Ascending aorta (tissue), 2 donors: ENCODE measurements around the gene SMOC1. TPM values are rescaled to one million over a fixed set of nuclear protein-coding genes. Genes with fewer than 3 reads are reported as not detected.

Experiments used
- DNase-seq, 2 donors: peaks; one replicate each; pipeline ENCODE4 v3.0.0-alpha.2; 2019; ENCODE audit warnings: low spot score in 2 of 2
- H3K27ac ChIP-seq, 2 donors: fragments of 200-600 bp; sonication (generic); one replicate each; pipeline ENCODE4 v1.5.1; 2016 to 2017; ENCODE audit warnings: mild to moderate bottlenecking in 1 of 2
- H3K27me3 ChIP-seq: fragments of 200-600 bp; sonication (generic); one replicate; pipeline ENCODE4 v1.5.1; 2017
- H3K36me3 ChIP-seq, 2 donors: fragments of 200-600 bp; sonication (generic); one replicate each; pipeline ENCODE4 v1.5.1; 2016
- H3K4me1 ChIP-seq, 2 donors: fragments of 200-600 bp; sonication (generic); one replicate each; pipeline ENCODE4 v1.5.1; 2016 to 2017; ENCODE audit warnings: mild to moderate bottlenecking in 1 of 2
- H3K4me3 ChIP-seq, 2 donors: fragments of 200-600 bp; sonication (generic); one replicate each; pipeline ENCODE4 v1.5.1; 2016 to 2017; ENCODE audit warnings: mild to moderate bottlenecking in 1 of 2
- H3K9me3 ChIP-seq, 2 donors: fragments of 200-600 bp; sonication (generic); one replicate each; pipeline ENCODE4 v1.5.1; 2016
- CTCF ChIP-seq, 3 experiments: fragments of 200-600 bp in 2 of 3; fragments of 450-650 bp in 1 of 3; sonication (generic) in 2 of 3; IDR thresholded peaks; one replicate each; pipeline ENCODE4 v1.5.1; 2016 to 2019; ENCODE audit warnings: antibody characterized with exemption in 3 of 3, mild to moderate bottlenecking in 1 of 3, moderate library complexity in 1 of 3
- intact Hi-C: fragments of 100-400 bp; cut with DNase I; formaldehyde crosslinking; loops from one replicate; pipeline ENCODE4 v1.15.1; 2023
- total RNA-seq: library from RNA; depleted of rRNA; stranded (reverse); fragments of >200 nt; gene quantifications from one replicate; pipeline ENCODE4 v1.1.0, GENCODE V29; 2016

The SMOC1 gene
- total RNA-seq, 1 donor from 2014 or later = 16.6 TPM

- Histone ChIP-seq H3K27me3 (no peaks in the 10 kb centered on the region), H3K4me1 (no peaks in the 10 kb centered on the region), H3K36me3 (no peaks in the 10 kb centered on the region), H3K27ac (no peak overlapping the region), H3K4me3 (no peak overlapping the region), H3K9me3 (no peaks in the 10 kb centered on the region)
- no peak for DNase-seq
- no peak for TF ChIP-seq CTCF (IDR thresholded peaks at IDR 0.05)
- intact Hi-C loops = no loop called here
Observed at GRCh38 chr14:69990323-69990722, 111.1 kb downstream of the SMOC1 start.

GRCh38 chr14:69991422-69991821 lies 112.2 kb downstream of the SMOC1 start:
- TF ChIP-seq CTCF (IDR thresholded peaks at IDR 0.05) = no peak
- H3K4me1 ChIP-seq = no peaks in the 10 kb centered on the region
- no peak overlapping the region for H3K4me3 ChIP-seq
- no peaks in the 10 kb centered on the region for H3K36me3 ChIP-seq
- H3K9me3 ChIP-seq = no peaks in the 10 kb centered on the region
- H3K27ac ChIP-seq = no peak overlapping the region
- no peaks in the 10 kb centered on the region for H3K27me3 ChIP-seq
- intact Hi-C loops = no loop called here
- no peak for DNase-seq

- no peak for DNase-seq
- Histone ChIP-seq H3K4me3 (no peak overlapping the region), H3K27ac (no peak overlapping the region), H3K4me1 (no peaks in the 10 kb centered on the region), H3K9me3 (no peaks in the 10 kb centered on the region), H3K27me3 (no peaks in the 10 kb centered on the region), H3K36me3 (no peaks in the 10 kb centered on the region)
- intact Hi-C loops = no loop called here
- TF ChIP-seq CTCF (IDR thresholded peaks at IDR 0.05) = no peak
Observed at GRCh38 chr14:69992564-69992963, 113.3 kb downstream of the SMOC1 start.

- no peaks in the 10 kb centered on the region for H3K4me1 ChIP-seq
- no peak overlapping the region for H3K4me3 ChIP-seq
- no peaks in the 10 kb centered on the region for H3K9me3 ChIP-seq
- TF ChIP-seq CTCF (IDR thresholded peaks at IDR 0.05) = no peak
- no peak for DNase-seq
- no peaks in the 10 kb centered on the region for H3K27me3 ChIP-seq
- H3K27ac ChIP-seq = no peak overlapping the region
- no peaks in the 10 kb centered on the region for H3K36me3 ChIP-seq
- intact Hi-C loops = no loop called here
Observed at GRCh38 chr14:69993326-69993725, 114.1 kb downstream of the SMOC1 start.

- H3K27ac ChIP-seq = no peak overlapping the region
Observed at GRCh38 chr14:69994002-69994401, 114.8 kb downstream of the SMOC1 start.

More at GRCh38 chr14:69994002-69994401, 114.8 kb downstream of the SMOC1 start:
- DNase-seq = no peak
- no peaks in the 10 kb centered on the region for H3K27me3 ChIP-seq
- no peak overlapping the region for H3K4me3 ChIP-seq
- TF ChIP-seq CTCF (IDR thresholded peaks at IDR 0.05) = no peak
- no peaks in the 10 kb centered on the region for H3K9me3 ChIP-seq
- H3K4me1 ChIP-seq = no peaks in the 10 kb centered on the region
- no peaks in the 10 kb centered on the region for H3K36me3 ChIP-seq
- intact Hi-C loops = no loop called here
